ENCODE results near the gene PPM1J. TPM values are rescaled to one million over a fixed set of nuclear protein-coding genes. Genes with fewer than 3 reads are reported as not detected.

PPM1J gene
- total RNA-seq, 1 donor from 2014 or later: 2.1 TPM

GRCh38 chr1:112712701-112713128 lies 2.4 kb downstream of the PPM1J start:
- Histone ChIP-seq H3K36me3 (ENCODE audit: control insufficient read depth, insufficient read depth, low read length) (no peaks in the 10 kb centered on the region), H3K27me3 (ENCODE audit: control insufficient read depth, insufficient read depth, low read length) (no peaks in the 10 kb centered on the region), H3K4me3 (ENCODE audit: low read depth, low read length) (no peak overlapping the region)
- DNase-seq (ENCODE audit: low read depth): no peak
- no peak for TF ChIP-seq CTCF (IDR thresholded peaks at IDR 0.05; ENCODE audit: insufficient read depth, low read length, poor library complexity, severe bottlenecking)

GRCh38 chr1:112712191-112712590 lies 2.9 kb downstream of the PPM1J start:
- TF ChIP-seq CTCF (IDR thresholded peaks at IDR 0.05; ENCODE audit: insufficient read depth, low read length, poor library complexity, severe bottlenecking): no peak
- H3K36me3 ChIP-seq (ENCODE audit: control insufficient read depth, insufficient read depth, low read length): no peaks in the 10 kb centered on the region
- no peak overlapping the region for H3K4me3 ChIP-seq (ENCODE audit: low read depth, low read length)
- DNase-seq (ENCODE audit: low read depth): no peak
- H3K27me3 ChIP-seq (ENCODE audit: control insufficient read depth, insufficient read depth, low read length): no peaks in the 10 kb centered on the region

GRCh38 chr1:112711670-112712069 lies 3.5 kb downstream of the PPM1J start:
- no peak overlapping the region for H3K4me3 ChIP-seq (ENCODE audit: low read depth, low read length)
- no peak for TF ChIP-seq CTCF (IDR thresholded peaks at IDR 0.05; ENCODE audit: insufficient read depth, low read length, poor library complexity, severe bottlenecking)
- H3K36me3 ChIP-seq (ENCODE audit: control insufficient read depth, insufficient read depth, low read length): no peaks in the 10 kb centered on the region
- DNase-seq (ENCODE audit: low read depth): no peak
- no peaks in the 10 kb centered on the region for H3K27me3 ChIP-seq (ENCODE audit: control insufficient read depth, insufficient read depth, low read length)

- no peaks in the 10 kb centered on the region for H3K27me3 ChIP-seq (ENCODE audit: control insufficient read depth, insufficient read depth, low read length)
- no peaks in the 10 kb centered on the region for H3K36me3 ChIP-seq (ENCODE audit: control insufficient read depth, insufficient read depth, low read length)
- no peak for TF ChIP-seq CTCF (IDR thresholded peaks at IDR 0.05; ENCODE audit: insufficient read depth, low read length, poor library complexity, severe bottlenecking)
- no peak overlapping the region for H3K4me3 ChIP-seq (ENCODE audit: low read depth, low read length)
- DNase-seq (ENCODE audit: low read depth): no peak
Measured at GRCh38 chr1:112711041-112711440, 4.1 kb downstream of the PPM1J start.

- Histone ChIP-seq H3K36me3 (ENCODE audit: control insufficient read depth, insufficient read depth, low read length) (peaks cover 1% of the 10 kb centered on the region), H3K4me3 (ENCODE audit: low read depth, low read length) (no peak overlapping the region), H3K27me3 (ENCODE audit: control insufficient read depth, insufficient read depth, low read length) (no peaks in the 10 kb centered on the region)
- no peak for TF ChIP-seq CTCF (IDR thresholded peaks at IDR 0.05; ENCODE audit: insufficient read depth, low read length, poor library complexity, severe bottlenecking)
- DNase-seq (ENCODE audit: low read depth): no peak
Measured at GRCh38 chr1:112710586-112710985, 4.5 kb downstream of the PPM1J start.

GRCh38 chr1:112710159-112710558 lies 5.0 kb downstream of the PPM1J start:
- TF ChIP-seq CTCF (IDR thresholded peaks at IDR 0.05; ENCODE audit: insufficient read depth, low read length, poor library complexity, severe bottlenecking): no peak
- H3K36me3 ChIP-seq (ENCODE audit: control insufficient read depth, insufficient read depth, low read length): peaks cover 1% of the 10 kb centered on the region
- H3K4me3 ChIP-seq (ENCODE audit: low read depth, low read length): no peak overlapping the region
- no peaks in the 10 kb centered on the region for H3K27me3 ChIP-seq (ENCODE audit: control insufficient read depth, insufficient read depth, low read length)
- DNase-seq (ENCODE audit: low read depth): no peak

All from kidney epithelial cell (primary cell).